HG03196 (cell line): Measurements from ENCODE around the gene AKAP3.

ENCODE experiments used
- ATAC-seq: cut with Tn5 transposase; IDR thresholded peaks from one replicate; pipeline ENCODE4 v1.9.1; 2021; ENCODE audit not compliant: unreplicated experiment

Gene AKAP3

DNA sequence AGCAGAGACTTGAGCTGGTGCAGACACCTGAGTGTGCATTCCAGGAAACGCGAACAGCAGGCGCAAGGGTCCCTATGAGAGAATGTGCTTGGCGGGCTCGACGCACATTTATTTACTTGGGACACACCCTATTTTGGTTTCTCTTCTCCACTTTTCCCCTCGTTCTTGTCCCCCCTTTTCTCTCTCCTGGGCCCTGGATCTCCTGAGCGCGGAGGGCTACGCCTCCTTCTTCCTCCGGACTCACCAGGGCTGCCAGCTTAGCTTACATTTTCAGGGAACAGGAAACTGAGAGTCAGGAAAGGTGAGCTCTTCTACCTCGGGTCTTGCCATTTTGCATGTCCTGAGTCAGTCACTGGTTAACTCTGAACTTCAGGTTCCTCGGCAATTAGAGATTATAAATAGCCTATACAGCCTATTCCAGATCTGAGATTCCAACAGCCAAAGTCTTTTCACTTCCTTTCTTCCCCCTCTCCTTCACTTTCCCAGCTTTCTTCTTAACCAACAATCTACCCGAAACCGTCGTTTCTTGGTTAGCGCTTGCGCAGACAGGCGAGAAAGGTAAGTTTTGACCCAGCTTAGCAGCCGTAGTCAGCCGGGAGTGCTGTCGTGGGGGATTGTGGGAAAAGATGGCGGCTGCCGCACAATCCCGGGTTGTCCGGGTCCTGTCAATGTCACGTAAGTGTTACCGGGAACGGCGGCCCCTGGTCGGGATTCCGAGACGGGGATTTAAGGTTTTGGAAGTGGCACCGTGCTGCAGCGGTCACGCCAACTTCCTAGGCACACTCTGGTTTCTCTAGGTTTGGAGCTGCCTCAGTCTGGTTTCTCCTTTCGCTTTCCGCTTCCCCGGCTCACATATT, at the start of gene AKAP3, which contains the start of gene NDUFA9:
Gene AKAP3 (minus strand): TSS at position 551 of the 857 bp plus-strand sequence. CDS start 10,855 bp downstream, outside the sequence.
Gene NDUFA9 (plus strand): TSS at position 614 of the 857 bp plus-strand sequence. CDS start 13 bp downstream, at position 627.
- ATAC-seq: peak; percentile 86

DNA sequence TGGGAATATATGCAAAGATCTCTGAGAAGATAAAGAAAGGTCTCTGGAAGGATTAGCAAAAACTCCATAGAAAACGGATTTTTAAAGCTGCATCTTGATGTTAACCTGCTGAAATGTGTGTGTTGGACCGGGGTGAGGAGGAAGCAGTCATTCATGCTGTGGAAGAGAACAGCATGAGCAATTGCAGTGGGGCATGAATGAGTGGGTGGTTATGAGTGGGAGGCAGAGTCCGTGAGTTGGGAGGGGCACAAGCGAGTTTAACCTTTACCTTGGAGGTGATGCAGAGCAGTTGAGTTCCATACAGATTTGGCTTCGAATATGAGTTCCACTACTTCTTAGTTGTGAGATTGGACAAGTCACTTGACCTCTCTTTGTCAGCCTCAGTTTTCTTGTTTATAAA, 41.9 kb upstream of the AKAP3 start:
- no peak for ATAC-seq

DNA sequence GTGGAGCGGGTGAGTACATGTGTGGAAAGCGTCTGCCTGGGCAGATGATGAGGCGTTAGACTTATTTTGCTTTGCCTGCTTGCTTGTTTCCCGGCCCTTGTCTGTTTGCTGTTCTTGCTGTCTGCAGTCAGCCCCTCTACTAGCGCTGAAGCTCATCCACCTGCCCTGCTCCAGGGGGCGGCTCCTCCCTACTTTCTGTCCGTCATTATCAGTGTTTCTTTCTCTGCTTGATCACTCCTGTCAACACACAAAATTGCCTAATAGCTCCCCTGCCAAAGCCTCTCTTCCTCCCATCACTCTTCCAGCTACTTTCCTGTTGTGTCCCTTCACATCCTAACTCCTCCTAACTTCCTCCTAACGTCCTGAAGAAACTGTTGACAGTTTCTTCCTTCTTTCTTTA, 36.5 kb upstream of the AKAP3 start:
- ATAC-seq: no peak

DNA sequence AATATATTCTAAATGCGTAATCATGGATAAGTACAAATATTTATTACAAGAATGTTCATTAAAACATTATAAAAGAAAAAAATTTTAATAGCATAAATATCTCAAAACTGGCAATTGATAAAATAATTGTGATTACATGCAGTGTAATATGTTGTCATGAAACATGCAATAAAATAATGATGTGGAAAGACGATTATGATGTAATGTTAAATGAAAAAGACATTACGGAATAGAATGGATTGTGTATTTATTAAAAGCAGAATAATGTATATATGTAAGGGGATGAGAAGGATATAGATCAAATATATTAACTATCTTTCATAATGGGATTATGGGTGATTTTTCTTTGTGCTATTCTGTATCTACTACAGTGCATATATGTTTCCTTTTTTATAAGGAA, 32.9 kb upstream of the AKAP3 start:
- ATAC-seq: no peak

DNA sequence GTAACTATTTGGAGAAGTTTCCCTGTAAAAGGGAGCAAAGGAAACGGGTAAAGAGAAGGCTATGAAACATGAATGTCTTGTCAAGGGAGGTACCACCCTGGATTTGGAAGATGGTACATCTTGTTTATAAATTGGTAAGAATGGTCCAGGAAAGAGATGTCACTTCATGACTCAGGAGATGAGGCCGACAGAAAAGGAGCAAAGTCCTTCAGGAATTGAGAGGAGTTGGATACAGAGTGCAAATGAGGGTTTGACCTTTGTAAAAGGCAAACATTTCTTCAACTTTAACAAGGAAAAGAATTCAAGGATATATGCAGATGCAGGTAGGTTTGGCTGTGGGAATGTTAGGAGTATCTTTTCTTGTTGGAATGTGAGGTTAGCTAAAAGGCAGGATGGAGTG, 30.9 kb upstream of the AKAP3 start:
- ATAC-seq: no peak

DNA sequence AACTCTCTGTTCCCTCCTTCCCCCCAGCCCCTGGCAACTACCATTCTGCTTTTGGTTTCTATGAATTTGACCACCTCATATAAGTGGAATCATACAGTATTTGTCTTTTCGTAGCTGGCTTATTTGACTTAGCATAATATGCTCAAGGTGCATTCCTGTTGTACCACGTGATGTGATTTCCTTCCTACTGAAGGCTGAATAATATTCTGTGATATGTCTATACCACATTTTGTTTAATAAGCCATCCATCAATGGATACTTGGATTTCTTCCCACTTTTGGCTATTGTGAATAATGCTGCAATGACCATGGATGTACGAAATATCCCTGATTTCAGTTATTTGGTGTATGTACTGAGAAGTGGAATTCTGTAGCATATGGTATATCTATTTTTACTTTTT, 16.4 kb upstream of the AKAP3 start:
- no peak for ATAC-seq

DNA sequence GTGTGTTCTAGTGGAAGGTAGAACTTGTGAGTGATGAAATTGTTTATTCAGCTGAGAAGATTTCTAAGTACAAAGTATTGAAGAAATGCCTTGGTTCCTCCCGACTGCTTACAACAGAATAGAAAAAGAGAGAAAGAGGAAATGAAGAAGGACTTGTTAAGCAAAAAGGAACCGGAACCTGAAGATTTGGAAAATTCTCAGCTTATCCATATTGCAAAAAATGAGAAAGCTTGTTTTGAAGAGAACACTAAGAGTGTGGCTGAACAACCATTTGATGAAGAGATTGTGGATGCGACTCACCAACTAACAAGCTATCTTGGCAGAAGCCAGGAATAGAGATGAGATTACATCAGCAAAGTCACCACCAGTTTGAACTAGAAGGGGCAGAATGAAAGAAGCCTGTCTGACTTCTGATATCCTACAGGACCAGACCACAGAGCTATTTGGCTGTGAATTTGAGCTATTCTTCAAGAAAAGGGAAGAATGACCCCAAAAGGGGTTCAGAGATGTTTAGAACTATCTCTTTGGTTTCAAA, 15.2 kb upstream of the AKAP3 start:
- no peak for ATAC-seq

DNA sequence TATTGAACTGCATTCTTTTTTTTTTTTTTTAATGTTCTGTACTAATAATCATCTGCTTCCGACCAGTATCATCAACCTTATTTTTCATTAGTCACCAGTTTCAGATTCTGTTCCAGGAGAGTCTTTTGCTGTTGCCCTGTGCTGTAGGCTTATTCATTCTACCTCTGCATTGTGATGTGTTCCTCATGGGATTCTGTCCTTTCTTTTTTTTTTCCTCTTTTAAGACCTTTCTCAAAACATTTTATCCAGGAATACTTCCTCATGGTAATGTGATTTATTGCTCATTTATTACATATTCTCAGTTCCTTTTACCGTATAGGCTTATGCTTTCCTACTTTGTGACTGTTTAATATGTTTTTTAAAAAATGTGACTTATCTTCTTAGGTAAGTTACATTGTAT, 4.8 kb upstream of the AKAP3 start:
- no peak for ATAC-seq

DNA sequence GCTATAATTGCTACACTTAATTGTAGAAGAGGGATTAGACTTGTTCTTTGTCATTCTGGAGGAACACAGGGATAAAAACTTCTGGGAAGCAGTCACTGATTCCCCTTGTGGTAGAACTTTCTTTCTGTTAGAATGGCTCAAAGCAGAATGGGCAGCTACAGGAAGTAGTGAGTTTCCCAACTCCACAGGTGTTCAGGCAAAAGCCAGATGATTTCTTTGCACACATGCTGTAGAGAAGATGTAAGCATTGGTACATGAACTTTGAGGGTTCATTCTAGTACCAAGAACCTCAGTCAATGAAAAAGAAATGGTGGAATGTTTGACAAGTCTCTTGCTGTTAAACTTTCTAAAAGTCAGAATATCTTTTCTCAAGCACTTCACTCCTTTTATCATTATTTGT, 4.4 kb upstream of the AKAP3 start:
- no peak for ATAC-seq

DNA sequence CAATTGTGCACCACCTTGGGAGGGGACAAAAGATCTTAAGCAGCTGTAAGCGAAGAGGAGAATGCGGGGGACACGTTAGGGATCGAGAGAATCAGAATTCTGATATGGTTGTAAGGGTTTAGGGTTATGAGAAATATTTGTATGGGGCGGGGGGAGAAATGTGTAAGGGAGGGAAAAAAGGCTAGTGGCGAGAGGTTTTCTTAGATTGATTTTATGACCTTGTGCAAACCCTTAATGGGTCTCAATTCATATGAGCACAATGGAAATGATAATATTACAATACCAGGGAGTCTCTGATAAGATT, 459 bp upstream of the AKAP3 start:
- ATAC-seq: no peak

DNA sequence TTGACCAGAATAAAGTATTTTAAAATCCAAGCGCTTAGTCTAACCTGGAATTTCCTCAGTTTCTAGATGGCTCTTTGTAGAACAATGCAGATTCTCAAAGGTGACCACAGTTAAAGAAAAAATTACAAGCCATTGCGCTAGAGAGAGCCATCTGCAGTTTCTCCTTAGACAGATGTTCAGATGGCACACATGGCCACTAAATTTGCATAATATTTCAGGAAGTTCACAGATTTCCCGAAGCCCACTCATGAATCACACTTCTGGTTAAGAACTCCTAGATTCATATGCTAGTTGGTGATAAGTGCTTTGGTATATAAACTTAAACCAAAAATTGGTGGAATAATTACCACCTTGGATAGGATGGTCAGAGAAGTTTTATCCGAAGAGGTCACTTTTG, 749 bp downstream of the AKAP3 start:
- ATAC-seq: peak; percentile 11

DNA sequence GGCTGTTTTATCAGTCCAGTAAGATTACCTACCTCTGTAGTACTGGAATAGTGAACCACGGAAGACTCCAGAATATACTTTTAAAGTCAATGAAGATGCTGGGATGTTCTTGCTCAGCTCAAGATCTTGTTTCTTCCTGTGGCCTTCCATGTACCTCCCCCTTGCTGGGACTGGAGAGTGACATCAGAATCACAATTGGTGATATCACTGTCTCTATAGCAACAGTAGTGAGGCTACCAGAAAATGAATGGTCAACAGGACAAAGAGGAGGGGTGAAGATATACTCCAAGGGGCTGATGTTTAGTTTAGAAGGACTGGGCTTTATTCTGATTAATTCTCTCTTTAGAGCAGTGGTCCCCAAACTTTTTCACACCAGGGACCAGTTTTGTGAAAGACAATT, 3.8 kb downstream of the AKAP3 start:
- no peak for ATAC-seq

DNA sequence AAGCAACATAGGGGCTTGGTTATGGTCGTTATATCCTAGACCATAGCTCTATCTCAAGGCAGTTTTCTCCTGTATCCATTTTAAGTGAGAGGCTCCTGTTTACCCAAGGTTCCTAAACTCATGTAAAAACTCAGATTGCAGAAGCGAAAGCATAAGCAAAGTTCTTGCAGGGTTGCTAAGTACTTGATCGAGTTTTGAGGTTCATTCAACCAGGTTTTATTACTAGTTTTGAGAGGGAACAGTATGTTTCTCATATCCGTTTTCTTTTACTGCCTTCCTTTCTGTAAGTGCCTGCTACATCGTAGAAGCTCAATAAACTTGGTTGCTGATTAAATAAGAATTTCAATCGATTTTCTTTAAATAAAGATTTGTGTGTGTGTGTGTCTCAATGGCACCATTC, 5.1 kb downstream of the AKAP3 start:
- ATAC-seq: no peak

DNA sequence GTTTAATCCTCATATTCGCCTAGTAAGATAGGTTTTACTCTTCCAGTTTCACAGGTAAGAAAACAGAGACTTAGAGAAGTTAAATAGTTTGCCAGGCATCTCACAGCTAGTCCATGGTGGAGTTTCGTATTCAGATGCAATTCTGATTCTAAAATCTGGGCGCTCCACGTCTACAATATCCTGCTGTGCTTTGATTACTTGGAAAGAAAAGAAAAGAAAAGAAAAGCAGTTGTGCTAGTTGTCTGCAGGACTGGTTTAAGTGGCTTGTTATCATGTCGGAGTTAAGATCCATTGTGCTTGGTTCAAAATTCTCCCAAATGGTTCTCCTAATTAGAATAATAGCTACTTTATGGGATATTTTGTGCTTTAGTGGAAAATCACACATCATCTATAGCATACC, 18.6 kb downstream of the AKAP3 start:
- no peak for ATAC-seq

DNA sequence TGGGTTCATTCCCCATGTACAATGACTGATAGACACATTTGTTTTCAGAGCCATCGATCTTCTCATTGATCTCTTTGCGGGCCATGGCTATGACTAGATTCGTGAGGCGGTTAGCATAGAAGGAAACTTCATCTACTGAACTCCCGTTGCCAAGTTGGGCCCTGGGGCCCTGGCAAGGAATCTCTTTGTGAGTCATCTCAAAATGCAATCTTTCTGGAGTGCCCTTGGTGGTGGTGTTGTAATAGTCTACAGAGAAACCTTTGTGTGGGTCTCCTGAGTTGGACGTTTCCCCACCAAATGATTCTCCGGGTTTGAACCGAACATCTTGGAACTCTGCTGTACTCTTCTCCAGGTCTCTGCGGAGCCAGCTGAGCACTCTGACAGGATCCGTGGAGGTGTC, 20.4 kb downstream of the AKAP3 start:
- ATAC-seq: no peak

DNA sequence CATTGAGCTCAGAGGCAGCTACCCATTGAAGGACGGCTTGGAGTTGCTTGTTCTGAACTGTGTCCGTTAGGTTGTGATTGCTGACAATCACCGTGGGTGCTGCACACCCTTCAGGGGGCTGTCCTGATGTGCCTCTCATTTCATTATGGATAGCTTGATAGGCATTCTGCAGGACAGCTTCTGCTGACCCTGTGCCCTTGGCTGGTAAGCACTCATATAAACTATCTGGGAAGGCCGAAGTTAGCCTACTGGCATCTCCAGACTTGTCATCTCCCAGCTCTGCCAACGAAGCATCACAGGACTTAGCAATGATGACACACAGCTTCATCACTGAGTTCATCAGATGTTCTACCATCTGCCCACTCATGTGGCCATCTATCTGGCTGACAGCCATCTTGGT, 22.3 kb downstream of the AKAP3 start:
- ATAC-seq: no peak

DNA sequence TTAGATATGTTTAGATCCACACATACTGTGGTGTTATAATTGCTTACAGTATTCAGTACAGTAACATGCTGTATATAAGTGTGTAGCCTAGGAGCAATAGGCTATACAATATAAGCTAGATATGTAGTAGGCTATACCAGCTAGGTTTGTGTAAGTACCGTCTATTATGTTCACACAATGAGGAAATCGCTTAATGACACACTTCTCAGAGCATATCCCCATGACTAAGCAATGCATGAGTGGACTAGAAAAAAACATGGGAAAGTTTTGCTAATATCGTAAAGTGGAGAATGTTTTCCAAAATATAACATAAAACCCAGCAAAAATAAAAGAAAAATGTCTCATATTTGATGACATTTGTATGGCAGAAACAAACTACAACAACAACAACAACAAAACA, 27.3 kb downstream of the AKAP3 start:
- ATAC-seq: no peak

DNA sequence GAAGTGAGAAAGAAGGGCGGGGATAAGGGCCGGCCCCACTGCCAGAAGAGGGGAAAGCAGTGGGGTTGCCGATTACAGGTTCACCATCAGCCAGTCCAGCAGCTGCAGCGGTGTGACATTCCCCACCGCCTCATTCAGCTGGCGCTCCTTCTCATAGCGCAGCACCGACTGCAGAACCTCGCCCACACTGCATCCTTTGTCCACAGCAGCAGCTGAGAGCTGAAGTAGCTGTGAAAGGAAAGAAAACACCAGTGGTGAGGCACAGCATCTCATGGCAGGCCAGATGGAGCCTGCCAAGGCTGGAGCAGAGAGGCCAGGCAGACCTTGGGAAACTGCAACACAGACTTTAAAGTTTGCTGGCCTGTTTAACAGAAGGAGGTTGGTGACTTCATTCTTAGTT, 33.2 kb downstream of the AKAP3 start:
- no peak for ATAC-seq

DNA sequence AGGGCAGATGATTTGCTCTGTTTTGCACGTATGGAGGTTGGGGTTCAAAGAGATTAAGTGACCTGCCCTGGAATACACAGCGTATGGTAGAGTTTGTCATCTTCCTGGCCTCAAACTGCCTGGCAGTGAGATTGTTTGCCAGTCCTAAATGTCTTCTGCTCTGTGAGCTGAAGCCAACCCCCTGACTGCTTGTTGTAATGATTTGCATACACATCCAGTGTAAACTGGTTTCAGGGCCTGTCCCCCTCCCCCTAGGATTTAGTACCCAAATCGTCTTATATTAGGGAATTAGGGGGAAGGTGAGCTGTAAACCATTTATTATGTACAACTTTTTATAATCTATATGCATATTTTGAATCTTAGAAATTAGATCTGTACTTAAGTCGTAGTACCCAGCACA, 38.4 kb downstream of the AKAP3 start:
- no peak for ATAC-seq

DNA sequence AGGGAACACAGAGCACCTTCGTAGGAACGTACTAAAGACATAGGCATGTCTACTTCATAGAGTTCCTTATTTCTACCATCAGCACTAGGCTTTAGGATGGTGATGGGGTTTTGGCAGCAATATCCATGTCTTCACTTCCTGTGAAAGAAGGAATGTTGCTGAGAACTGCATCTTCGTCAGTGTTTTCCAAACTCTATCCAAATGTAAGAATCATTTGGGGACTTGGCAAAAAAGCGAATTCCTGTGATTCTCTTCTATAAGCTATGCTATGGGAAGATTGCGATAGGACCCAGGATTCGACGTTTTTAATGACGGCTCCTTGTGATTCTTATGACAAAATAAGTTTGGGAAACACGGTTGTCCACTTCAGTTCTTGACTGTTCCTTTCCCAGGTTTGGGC, 39.8 kb downstream of the AKAP3 start:
- no peak for ATAC-seq

DNA sequence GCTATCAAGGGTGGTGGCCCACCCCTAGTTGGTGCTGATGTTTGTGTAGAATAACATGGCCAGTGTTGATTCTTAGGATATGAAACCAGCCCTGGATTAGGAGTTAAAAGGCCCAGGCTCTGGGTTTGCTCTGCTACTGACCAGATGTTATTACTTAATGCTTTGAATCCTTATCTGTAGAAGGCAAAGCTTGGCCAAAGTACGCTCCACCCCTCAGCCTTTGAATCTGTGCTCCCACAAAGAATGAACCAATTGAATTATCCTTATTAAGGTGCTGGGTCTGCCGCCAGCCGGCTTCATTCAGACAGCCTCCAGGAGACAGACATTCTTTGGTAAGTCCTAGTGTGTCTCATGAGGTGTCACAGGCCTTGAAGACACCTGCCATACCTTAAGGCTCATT, 41.8 kb downstream of the AKAP3 start:
- ATAC-seq: no peak

DNA sequence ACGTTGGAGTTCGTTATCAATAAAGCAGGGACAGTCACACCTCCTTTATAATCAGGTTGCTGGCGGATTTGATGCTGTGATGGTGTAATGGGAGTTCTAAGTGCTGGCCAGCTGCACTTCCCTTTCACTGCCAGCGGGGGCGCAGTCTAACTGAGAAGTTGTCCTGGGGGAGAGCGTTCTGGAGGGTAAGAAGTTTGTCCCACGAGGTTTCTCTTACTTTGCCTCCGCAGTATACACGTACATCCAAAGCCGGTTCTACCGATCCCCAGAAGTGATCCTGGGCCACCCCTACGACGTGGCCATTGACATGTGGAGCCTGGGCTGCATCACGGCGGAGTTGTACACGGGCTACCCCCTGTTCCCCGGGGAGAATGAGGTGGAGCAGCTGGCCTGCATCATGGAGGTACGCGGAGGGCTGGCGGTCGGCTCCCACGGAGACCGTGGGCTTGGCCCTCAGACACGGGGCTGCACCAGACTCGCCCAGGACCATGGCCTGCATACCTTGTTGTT, 44.1 kb downstream of the AKAP3 start:
- peak; percentile 96 for ATAC-seq

DNA sequence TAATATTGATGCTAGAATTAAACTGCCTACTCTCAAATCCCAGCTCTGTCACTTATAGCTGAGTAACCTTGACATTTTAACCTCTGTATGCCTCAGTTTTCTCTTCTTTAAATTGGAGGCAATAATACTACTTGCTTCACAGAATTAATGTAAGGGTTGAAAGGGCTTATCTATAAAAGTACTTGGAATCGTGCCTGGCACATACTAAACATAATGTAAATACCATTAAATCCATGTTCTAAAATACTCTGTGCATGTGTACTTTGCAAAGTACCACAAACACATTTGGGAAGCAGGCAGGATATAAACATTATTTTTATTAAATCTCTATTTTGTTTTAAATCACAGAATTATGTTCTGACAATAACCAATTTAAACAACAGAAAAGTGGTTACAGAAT, 44.9 kb downstream of the AKAP3 start:
- ATAC-seq: no peak
